Activated CD4-positive, alpha-beta memory T cell treated with anti-CD3 and anti-CD28 coated beads for 36 hours (primary cell): ENCODE results near the gene XYLB. TPM values are rescaled to one million over a fixed set of nuclear protein-coding genes. Genes with fewer than 3 reads are reported as not detected.
"Not testable (repeated sequence)": the region's sequence is repeated elsewhere in the genome, so short reads cannot be mapped to it uniquely, and the experiment has no call there.

ENCODE experiments used
- CTCF ChIA-PET: fragments of 350-600 bp; sonication (Branson Sonifier 250); formaldehyde crosslinking; loops from one replicate; lab custom pipeline; 2021; ENCODE audit warnings: antibody characterized with exemption, inconsistent platforms; lab: Charles Lee
- POLR2A ChIA-PET: fragments of 350-600 bp; sonication (Branson Sonifier 250); formaldehyde crosslinking; loops from one replicate; lab custom pipeline; 2021; ENCODE audit warnings: antibody characterized with exemption; lab: Charles Lee
- DNase-seq: peaks from one replicate; pipeline ENCODE4 v3.0.0-alpha.2; 2020
- H3K27ac Mint-ChIP-seq: one replicate; pipeline ENCODE4 v1.8.0; 2021; ENCODE audit warnings: mixed read lengths
- H3K27me3 Mint-ChIP-seq: one replicate; pipeline ENCODE4 v1.8.0; 2021; ENCODE audit warnings: mixed read lengths
- H3K36me3 Mint-ChIP-seq: one replicate; pipeline ENCODE4 v1.8.0; 2021; ENCODE audit warnings: mixed read lengths
- H3K4me1 Mint-ChIP-seq: one replicate; pipeline ENCODE4 v1.8.0; 2021; ENCODE audit warnings: low read depth, mixed read lengths
- H3K4me3 Mint-ChIP-seq: one replicate; pipeline ENCODE4 v1.8.0; 2021; ENCODE audit warnings: mild to moderate bottlenecking, mixed read lengths
- H3K9me3 Mint-ChIP-seq: one replicate; pipeline ENCODE4 v1.8.0; 2021; ENCODE audit warnings: mixed read lengths
- intact Hi-C: fragments of 100-400 bp; cut with micrococcal nuclease; formaldehyde crosslinking; loops from one replicate; pipeline ENCODE4 v1.15.1; 2023
- total RNA-seq, 2 experiments: library from RNA; stranded (reverse); gene quantifications; one replicate each; pipeline ENCODE4 v1.2.3, GENCODE V29; 2021

Gene XYLB
- 1 to 10 TPM; 4.8 to 4.9 TPM for total RNA-seq

DNA sequence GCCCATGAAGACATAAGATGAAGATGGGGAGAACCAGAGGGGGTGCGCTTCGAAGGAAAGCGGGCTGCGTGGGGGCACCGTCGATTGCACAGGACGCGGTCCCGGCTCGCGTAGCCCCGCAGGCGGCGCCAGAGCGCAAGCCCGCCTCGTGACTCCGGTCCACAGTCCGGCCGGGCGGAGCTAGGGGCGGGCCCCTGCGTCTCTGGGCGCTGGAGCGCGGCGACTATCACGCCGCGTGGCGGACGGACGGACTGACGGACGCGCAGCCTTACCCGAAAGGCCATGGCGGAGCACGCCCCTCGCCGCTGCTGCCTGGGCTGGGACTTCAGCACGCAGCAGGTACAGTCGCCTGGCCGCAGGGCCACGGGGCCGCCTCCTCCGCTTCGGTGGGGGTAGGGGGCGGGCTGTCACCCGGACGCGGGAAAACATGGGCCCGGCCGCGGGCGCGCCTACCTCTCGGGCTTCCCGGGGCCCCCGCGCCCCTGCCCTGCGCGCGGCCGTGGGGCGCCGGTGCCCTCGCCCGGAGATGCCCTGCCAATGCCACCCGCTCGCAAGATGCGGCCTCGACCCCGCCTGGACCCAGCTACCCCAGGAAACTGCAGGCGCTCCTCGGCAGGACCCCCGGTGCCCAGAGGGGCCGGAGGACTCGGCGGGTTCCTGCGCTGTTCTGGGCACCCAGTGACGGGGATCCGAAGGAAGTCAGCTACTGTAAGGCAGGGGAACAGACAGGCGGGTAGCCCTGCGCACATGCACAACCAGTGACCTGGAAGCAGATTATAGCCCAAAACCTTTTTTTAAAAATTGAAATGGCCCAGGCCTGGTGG, at the start of gene XYLB:
TSS of gene XYLB (plus strand) at position 199 of the 824 bp plus-strand sequence. CDS start at position 283, 84 bp downstream.
- H3K4me1 Mint-ChIP-seq = peaks cover 6% of the 10 kb centered on the region
- no peak within 1 kb of the TSS for H3K27ac Mint-ChIP-seq
- no peaks in the 10 kb centered on the region for H3K27me3 Mint-ChIP-seq
- DNase-seq = peak; percentile 84
- peak within 1 kb of the TSS; percentile 71 for H3K4me3 Mint-ChIP-seq
- intact Hi-C loops = loop anchor here (2.0 to 5.0 kb wide), 7 partner anchors 108 to 301 kb away; partner anchors contain the start of genes ACAA1, EXOG, OXSR1 and SCN5A
- H3K9me3 Mint-ChIP-seq = peaks cover 3% of the 10 kb centered on the region
- H3K36me3 Mint-ChIP-seq = peaks cover 1% of the 10 kb centered on the region
- ChIA-PET CTCF (interaction anchor here (0.6 to 5.2 kb wide), 42 partner anchors 8 to 372 kb away, joined by 3 to 75 read pairs (median 4); partner anchors contain the start of genes ACAA1, EXOG and OXSR1), POLR2A (interaction anchor here (1.0 to 1.2 kb wide), 4 partner anchors 106 to 182 kb away, joined by 3 to 4 read pairs (median 3); partner anchors contain the start of genes ACVR2B and OXSR1)

GRCh38 chr3:38297053-38297452, 49.5 kb upstream of the XYLB start:
- POLR2A ChIA-PET, H3K9me3 Mint-ChIP-seq, H3K27ac Mint-ChIP-seq, H3K27me3 Mint-ChIP-seq, H3K4me3 Mint-ChIP-seq, intact Hi-C loops, DNase-seq, H3K4me1 Mint-ChIP-seq, H3K36me3 Mint-ChIP-seq: not testable (repeated sequence)
- CTCF ChIA-PET = interaction anchor here (0.8 to 2.6 kb wide), 4 partner anchors 27 to 183 kb away, joined by 3 to 6 read pairs (median 3); no protein-coding TSS in a partner anchor

- Mint-ChIP-seq H3K4me3 (no peak overlapping the region), H3K27me3 (peaks cover 4% of the 10 kb centered on the region), H3K36me3 (no peaks in the 10 kb centered on the region), H3K27ac (no peak overlapping the region), H3K9me3 (no peaks in the 10 kb centered on the region), H3K4me1 (no peaks in the 10 kb centered on the region)
- CTCF ChIA-PET = interaction anchor here (0.8 to 2.6 kb wide), 7 partner anchors 27 to 323 kb away, joined by 3 to 14 read pairs (median 4); partner anchors contain the start of gene XYLB
- DNase-seq = no peak
- POLR2A ChIA-PET = no interaction called here
- intact Hi-C loops = no loop called here
These were observed 49.0 kb upstream of the XYLB start for GRCh38 chr3:38297537-38297936.

DNA sequence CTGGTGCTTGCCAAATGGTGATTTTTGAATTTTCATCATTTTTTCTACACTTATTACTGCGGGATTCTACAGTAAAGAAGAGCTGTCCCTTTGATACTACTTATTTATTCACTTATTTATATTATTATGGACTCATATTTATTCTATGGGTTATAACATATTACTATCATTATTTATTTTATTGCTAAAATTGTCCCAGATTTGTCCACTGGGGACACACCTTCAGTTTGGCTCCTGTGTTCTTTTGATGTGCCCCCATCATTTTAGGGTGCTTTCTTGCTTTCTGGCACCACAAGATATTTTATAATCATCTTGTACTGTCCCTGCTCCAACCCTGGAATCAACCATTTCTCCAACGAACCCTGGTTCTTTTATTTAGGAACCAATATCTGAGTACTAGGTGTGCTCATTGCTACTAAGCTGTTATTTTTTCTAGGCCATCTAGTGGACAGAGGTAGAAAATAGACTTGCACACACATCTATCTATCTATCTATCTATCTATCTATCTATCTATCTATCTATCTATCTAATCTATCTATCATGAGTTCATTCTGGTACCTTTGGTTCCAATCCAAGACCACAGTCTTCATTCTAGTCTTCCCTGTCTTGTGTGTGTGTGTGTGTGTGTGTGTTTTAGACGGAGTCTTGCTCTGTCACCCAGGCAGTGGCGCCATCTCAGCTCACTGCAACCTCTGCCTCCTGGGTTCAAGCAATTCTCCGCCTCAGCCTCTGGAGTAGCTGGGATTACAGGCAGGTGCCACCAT, 48.5 kb upstream of the XYLB start:
- DNase-seq = no peak
- intact Hi-C loops = no loop called here
- Mint-ChIP-seq H3K9me3 (no peaks in the 10 kb centered on the region), H3K4me3 (no peak overlapping the region), H3K27ac (no peak overlapping the region), H3K36me3 (no peaks in the 10 kb centered on the region), H3K4me1 (no peaks in the 10 kb centered on the region), H3K27me3 (peaks cover 4% of the 10 kb centered on the region)
- ChIA-PET POLR2A (no interaction called here), CTCF (interaction anchor here (0.7 to 2.6 kb wide), 9 partner anchors 8 to 324 kb away, joined by 3 to 14 read pairs (median 4); partner anchors contain the start of gene XYLB)

- Mint-ChIP-seq H3K9me3 (no peaks in the 10 kb centered on the region), H3K27me3 (peaks cover 4% of the 10 kb centered on the region), H3K4me1 (no peaks in the 10 kb centered on the region), H3K4me3 (no peak overlapping the region), H3K27ac (no peak overlapping the region), H3K36me3 (no peaks in the 10 kb centered on the region)
- no peak for DNase-seq
- ChIA-PET CTCF (no interaction called here), POLR2A (no interaction called here)
- intact Hi-C loops = no loop called here
These were observed 39.6 kb upstream of the XYLB start for GRCh38 chr3:38306941-38307340.

GRCh38 chr3:38307599-38307998, 39.0 kb upstream of the XYLB start:
- Mint-ChIP-seq H3K36me3 (no peaks in the 10 kb centered on the region), H3K27ac (no peak overlapping the region), H3K4me1 (no peaks in the 10 kb centered on the region), H3K27me3 (peaks cover 4% of the 10 kb centered on the region), H3K4me3 (no peak overlapping the region), H3K9me3 (no peaks in the 10 kb centered on the region)
- ChIA-PET CTCF (no interaction called here), POLR2A (no interaction called here)
- intact Hi-C loops = no loop called here
- DNase-seq = no peak

DNA sequence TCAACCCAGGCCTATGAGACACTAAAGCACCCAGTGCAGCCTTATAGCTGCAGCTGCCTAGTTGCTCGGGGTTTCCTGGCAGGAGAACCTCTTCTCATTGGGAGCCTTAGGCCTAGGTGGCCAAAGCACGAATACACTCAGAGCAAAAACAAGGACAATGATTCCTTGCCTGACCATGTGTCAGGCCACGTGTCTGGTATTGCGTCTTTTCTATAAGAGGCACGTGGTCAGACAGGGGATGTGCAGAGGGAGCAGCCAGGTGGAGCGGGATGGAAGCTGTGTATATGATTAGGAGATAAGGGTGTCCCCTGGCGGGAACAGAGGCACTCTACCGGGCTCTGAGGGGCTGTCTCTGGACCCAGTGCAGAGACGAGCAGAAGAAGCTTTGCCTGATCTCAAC, 38.1 kb upstream of the XYLB start:
- POLR2A ChIA-PET = no interaction called here
- CTCF ChIA-PET = no interaction called here
- intact Hi-C loops = no loop called here

DNA sequence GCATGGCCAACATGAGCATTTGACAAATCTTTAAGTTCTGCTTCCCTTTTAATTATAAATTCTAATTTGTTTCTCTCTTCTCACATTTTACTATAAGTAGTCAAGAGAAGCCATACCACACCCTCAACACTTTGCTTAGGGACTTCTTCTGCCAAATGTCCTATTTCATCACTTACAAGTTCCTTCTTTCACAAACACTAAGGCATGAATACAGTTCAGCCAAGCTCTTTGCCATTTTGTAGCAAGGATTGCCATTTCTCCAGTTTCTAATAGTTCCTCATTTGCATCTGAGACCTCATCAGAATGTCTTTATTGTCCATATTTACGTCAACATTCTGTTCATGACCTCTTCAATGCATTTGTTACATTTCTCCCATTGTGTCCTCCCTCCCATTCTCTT, 35.1 kb upstream of the XYLB start:
- Mint-ChIP-seq H3K4me1 (no peaks in the 10 kb centered on the region), H3K27ac (no peak overlapping the region), H3K4me3 (no peak overlapping the region), H3K36me3 (no peaks in the 10 kb centered on the region), H3K9me3 (no peaks in the 10 kb centered on the region), H3K27me3 (peaks cover 3% of the 10 kb centered on the region)
- ChIA-PET POLR2A (no interaction called here), CTCF (interaction anchor here (1.3 kb wide), 1 partner anchor 35 kb away, joined by 3 read pairs; the partner anchor contains the start of gene XYLB)
- no peak for DNase-seq
- intact Hi-C loops = no loop called here

More for the DNA sequence above, 38.1 kb upstream of the XYLB start:
- H3K4me1 Mint-ChIP-seq = no peaks in the 10 kb centered on the region
- H3K27ac Mint-ChIP-seq = no peak overlapping the region
- H3K9me3 Mint-ChIP-seq = no peaks in the 10 kb centered on the region
- DNase-seq = no peak
- H3K36me3 Mint-ChIP-seq = no peaks in the 10 kb centered on the region
- no peak overlapping the region for H3K4me3 Mint-ChIP-seq
- peaks cover 4% of the 10 kb centered on the region for H3K27me3 Mint-ChIP-seq

GRCh38 chr3:38311941-38312340, 34.6 kb upstream of the XYLB start:
- POLR2A ChIA-PET = no interaction called here
- peaks cover 3% of the 10 kb centered on the region for H3K27me3 Mint-ChIP-seq
- H3K36me3 Mint-ChIP-seq = no peaks in the 10 kb centered on the region
- H3K27ac Mint-ChIP-seq = no peak overlapping the region
- H3K4me1 Mint-ChIP-seq = no peaks in the 10 kb centered on the region
- DNase-seq = no peak
- H3K4me3 Mint-ChIP-seq = no peak overlapping the region
- intact Hi-C loops = no loop called here
- CTCF ChIA-PET = interaction anchor here (1.3 kb wide), 1 partner anchor 35 kb away, joined by 3 read pairs; the partner anchor contains the start of gene XYLB
- no peaks in the 10 kb centered on the region for H3K9me3 Mint-ChIP-seq

GRCh38 chr3:38312356-38312755, 34.2 kb upstream of the XYLB start:
- CTCF ChIA-PET = no interaction called here

GRCh38 chr3:38313263-38313662, 33.3 kb upstream of the XYLB start:
- no peaks in the 10 kb centered on the region for H3K4me1 Mint-ChIP-seq
- intact Hi-C loops = no loop called here
- no peaks in the 10 kb centered on the region for H3K9me3 Mint-ChIP-seq
- CTCF ChIA-PET = no interaction called here
- POLR2A ChIA-PET = no interaction called here
- H3K27ac Mint-ChIP-seq = no peak overlapping the region
- H3K4me3 Mint-ChIP-seq = no peak overlapping the region
- peaks cover 3% of the 10 kb centered on the region for H3K27me3 Mint-ChIP-seq
- H3K36me3 Mint-ChIP-seq = no peaks in the 10 kb centered on the region
- DNase-seq = no peak

More at GRCh38 chr3:38312356-38312755, 34.2 kb upstream of the XYLB start:
- H3K27ac Mint-ChIP-seq = no peak overlapping the region
- no peak overlapping the region for H3K4me3 Mint-ChIP-seq
- no peaks in the 10 kb centered on the region for H3K36me3 Mint-ChIP-seq
- H3K9me3 Mint-ChIP-seq = no peaks in the 10 kb centered on the region
- H3K27me3 Mint-ChIP-seq = peaks cover 3% of the 10 kb centered on the region
- intact Hi-C loops = no loop called here
- no peak for DNase-seq
- no peaks in the 10 kb centered on the region for H3K4me1 Mint-ChIP-seq
- POLR2A ChIA-PET = no interaction called here

GRCh38 chr3:38313695-38314094, 32.9 kb upstream of the XYLB start:
- ChIA-PET CTCF (no interaction called here), POLR2A (no interaction called here)
- H3K4me1 Mint-ChIP-seq = no peaks in the 10 kb centered on the region
- intact Hi-C loops = no loop called here
- H3K4me3 Mint-ChIP-seq = no peak overlapping the region
- H3K27ac Mint-ChIP-seq = no peak overlapping the region
- peaks cover 3% of the 10 kb centered on the region for H3K27me3 Mint-ChIP-seq
- no peaks in the 10 kb centered on the region for H3K9me3 Mint-ChIP-seq
- H3K36me3 Mint-ChIP-seq = no peaks in the 10 kb centered on the region
- DNase-seq = no peak
